RWPE2 (cell line): Measurements from ENCODE around the gene S100A3.

Source experiments
- ATAC-seq: fragments of 200-7000 bp; cut with Tn5 transposase; 3 replicates; pipeline ENCODE4 v1.9.1; 2021; ENCODE audit warnings: low read depth
- DNase-seq: peaks from one replicate; pipeline ENCODE4 v3.0.0-alpha.2; 2020; ENCODE audit warnings: low spot score
- H3K27ac ChIP-seq: fragments of 450-650 bp; 2 replicates; pipeline ENCODE4 v1.5.1; 2017; ENCODE audit warnings: mild to moderate bottlenecking; ENCODE audit not compliant: poor library complexity, severe bottlenecking
- H3K27me3 ChIP-seq: fragments of 250-450 bp; sonication (Bioruptor Pico); 2 replicates; pipeline ENCODE4 v1.5.1; 2021; ENCODE audit warnings: mild to moderate bottlenecking, moderate library complexity; ENCODE audit not compliant: insufficient read depth, poor library complexity, severe bottlenecking
- H3K36me3 ChIP-seq: fragments of 250-450 bp; sonication (Bioruptor Pico); 2 replicates; pipeline ENCODE4 v1.5.1; 2020; ENCODE audit warnings: low read depth, mild to moderate bottlenecking, moderate library complexity
- H3K4me1 ChIP-seq: fragments of 250-450 bp; sonication (Bioruptor Pico); 2 replicates; pipeline ENCODE4 v1.5.1; 2021; ENCODE audit warnings: mild to moderate bottlenecking, moderate library complexity; ENCODE audit not compliant: insufficient read depth, poor library complexity, severe bottlenecking
- H3K4me3 ChIP-seq: fragments of 250-450 bp; sonication (Bioruptor Pico); 2 replicates; pipeline ENCODE4 v1.5.1; 2021; ENCODE audit warnings: mild to moderate bottlenecking, moderate library complexity; ENCODE audit not compliant: severe bottlenecking
- H3K9me3 ChIP-seq: fragments of 250-450 bp; sonication (Bioruptor Pico); 2 replicates; pipeline ENCODE4 v1.5.1; 2021; ENCODE audit warnings: mild to moderate bottlenecking, moderate library complexity; ENCODE audit not compliant: severe bottlenecking
- TF ChIP-seq, protein P1 (sequence below): fragments of 450-650 bp; IDR thresholded peaks from one replicate; pipeline ENCODE4 v1.5.1; 2017; ENCODE audit warnings: mild to moderate bottlenecking, moderate library complexity; ENCODE audit not compliant: poor library complexity, severe bottlenecking

The S100A3 gene

DNA sequence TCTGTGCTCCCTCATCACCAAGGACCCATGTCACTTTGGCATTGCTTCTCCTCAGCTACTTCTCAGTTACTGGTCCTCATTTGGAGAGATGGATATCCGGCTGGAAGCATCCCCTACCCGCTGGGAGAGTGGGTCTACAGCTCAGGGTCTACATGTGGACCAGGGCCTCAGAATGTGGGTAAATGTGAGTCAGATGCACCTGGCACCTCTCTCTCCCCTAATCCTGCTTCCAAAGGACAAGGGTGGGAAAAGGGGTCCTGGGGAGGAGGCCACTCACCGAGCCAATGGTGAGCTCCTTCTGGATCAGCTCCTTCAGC is 14.2 kb downstream of the S100A3 start:
- Histone ChIP-seq H3K36me3 (peaks cover 17% of the 10 kb centered on the region), H3K27me3 (no peaks in the 10 kb centered on the region), H3K4me3 (peak overlapping the region; percentile 73), H3K27ac (peak overlapping the region; percentile 96), H3K9me3 (no peaks in the 10 kb centered on the region), H3K4me1 (peaks cover 31% of the 10 kb centered on the region)
- TF ChIP-seq, protein P1, sequence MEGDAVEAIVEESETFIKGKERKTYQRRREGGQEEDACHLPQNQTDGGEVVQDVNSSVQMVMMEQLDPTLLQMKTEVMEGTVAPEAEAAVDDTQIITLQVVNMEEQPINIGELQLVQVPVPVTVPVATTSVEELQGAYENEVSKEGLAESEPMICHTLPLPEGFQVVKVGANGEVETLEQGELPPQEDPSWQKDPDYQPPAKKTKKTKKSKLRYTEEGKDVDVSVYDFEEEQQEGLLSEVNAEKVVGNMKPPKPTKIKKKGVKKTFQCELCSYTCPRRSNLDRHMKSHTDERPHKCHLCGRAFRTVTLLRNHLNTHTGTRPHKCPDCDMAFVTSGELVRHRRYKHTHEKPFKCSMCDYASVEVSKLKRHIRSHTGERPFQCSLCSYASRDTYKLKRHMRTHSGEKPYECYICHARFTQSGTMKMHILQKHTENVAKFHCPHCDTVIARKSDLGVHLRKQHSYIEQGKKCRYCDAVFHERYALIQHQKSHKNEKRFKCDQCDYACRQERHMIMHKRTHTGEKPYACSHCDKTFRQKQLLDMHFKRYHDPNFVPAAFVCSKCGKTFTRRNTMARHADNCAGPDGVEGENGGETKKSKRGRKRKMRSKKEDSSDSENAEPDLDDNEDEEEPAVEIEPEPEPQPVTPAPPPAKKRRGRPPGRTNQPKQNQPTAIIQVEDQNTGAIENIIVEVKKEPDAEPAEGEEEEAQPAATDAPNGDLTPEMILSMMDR = no peak
- ATAC-seq (no peak), DNase-seq (no peak)

DNA sequence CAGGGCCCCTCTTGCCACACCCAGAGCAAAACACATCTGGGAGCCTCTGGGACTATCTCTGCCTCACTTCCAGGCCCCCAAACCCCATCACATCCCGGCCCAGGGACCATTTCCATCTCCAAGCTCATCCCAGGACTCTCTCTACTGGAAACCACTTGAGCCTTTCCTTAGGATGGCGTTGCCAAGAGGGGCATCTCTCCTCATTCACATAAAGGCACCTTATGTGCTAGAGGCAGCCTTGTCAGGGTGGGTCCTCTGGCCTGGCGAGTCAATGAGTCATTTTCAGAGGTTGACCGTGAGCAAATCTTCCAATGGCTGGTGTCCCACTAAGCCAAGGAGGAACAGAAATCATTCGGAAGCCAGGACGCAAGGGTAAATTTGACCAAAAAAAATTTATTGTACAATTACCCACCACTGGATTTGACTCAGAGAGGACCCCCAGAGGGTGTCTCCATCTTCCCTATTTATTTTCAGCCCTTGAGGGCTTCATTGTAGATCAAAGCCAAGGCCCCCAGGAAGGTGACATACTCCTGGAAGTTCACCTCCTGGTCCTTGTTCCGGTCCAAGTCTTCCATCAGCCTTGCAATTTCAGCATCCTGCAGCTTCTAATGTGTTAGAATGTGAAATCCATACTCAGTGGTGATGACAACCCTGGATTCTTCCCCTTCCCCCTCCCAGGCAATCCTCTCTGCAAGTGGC is 14.7 kb downstream of the S100A3 start:
- TF ChIP-seq, protein P1 = no peak
- DNase-seq (no peak), ATAC-seq (peak; percentile 3; the same call in 2 of the 3 replicates)
- H3K4me3 ChIP-seq = peak overlapping the region; percentile 73
- H3K4me1 ChIP-seq = peaks cover 31% of the 10 kb centered on the region
- peak overlapping the region; percentile 96 for H3K27ac ChIP-seq
- no peaks in the 10 kb centered on the region for H3K27me3 ChIP-seq
- peaks cover 17% of the 10 kb centered on the region for H3K36me3 ChIP-seq
- no peaks in the 10 kb centered on the region for H3K9me3 ChIP-seq

DNA sequence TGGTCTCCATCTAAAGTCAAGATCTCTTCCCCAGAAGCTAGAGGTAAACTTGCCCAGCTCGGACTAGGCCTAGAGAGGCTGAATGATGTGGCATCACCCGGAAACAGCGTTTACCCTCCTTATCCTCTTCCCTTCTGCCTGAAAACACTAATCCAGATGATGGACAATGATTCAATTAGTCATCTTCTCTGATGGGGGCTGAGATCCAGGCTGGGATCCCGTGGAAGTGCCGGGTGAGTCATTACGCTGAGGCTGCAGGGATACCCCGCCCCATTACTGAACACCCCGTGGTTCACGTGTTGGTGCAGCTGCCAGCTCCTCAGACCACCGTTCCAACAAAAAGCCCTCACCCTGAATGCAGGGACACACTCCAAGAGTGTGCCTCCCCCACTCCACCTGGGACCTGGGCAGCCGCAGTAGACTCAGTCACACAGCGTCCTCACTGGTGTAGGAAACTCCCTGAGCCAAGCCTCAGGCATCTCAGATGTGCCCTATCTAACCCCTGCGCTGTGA is 15.3 kb downstream of the S100A3 start:
- Histone ChIP-seq H3K4me1 (peaks cover 30% of the 10 kb centered on the region), H3K9me3 (no peaks in the 10 kb centered on the region), H3K27ac (peak overlapping the region; percentile 96), H3K36me3 (peaks cover 17% of the 10 kb centered on the region), H3K4me3 (peak overlapping the region; percentile 73), H3K27me3 (no peaks in the 10 kb centered on the region)
- TF ChIP-seq, protein P1 = no peak
- ATAC-seq (peak; percentile 64), DNase-seq (peak; percentile 93)

DNA sequence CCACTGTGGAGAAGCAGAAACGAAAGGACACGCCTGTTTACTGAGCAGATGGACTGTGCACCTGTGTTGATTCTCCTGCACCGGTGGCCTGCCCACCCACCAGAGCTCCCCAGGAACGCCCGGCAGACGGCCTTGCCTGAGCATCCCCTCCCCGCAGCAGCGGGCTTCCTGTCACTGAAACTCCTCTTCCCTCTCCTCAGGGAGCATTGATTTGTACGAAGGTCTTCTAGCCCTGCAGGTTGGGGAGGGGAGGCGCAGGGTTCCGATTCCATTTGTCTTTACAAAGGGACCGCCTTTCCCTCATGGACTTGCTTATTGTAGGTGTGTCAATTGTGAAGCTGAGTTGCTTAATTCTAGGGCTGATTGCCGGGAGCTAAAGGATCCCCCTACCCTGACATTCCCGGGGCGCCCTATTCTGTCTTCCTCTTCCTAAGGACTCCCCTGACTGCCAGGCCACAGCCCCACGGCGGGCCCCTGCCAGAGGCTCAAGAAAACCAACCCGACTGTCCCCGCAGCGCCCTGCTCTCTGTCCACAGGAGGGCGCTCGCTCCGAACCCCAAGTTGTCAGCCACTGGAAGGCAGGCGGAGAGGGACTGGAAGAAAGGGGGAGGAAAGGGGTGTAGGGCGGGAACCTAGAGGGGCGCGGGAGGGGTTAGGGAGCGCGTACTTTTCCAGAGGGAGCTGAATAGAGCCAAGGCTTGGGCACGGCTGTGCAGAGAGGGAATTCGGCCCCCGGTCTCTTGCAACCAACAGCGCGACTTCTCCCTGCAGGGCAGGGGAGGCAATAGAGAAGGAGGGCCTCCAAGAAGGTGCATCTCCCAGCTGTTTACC is 16.1 kb downstream of the S100A3 start:
- DNase-seq (no peak), ATAC-seq (peak; percentile 10)
- H3K27me3 ChIP-seq = no peaks in the 10 kb centered on the region
- TF ChIP-seq, protein P1 = peak; percentile 92
- peak overlapping the region; percentile 96 for H3K27ac ChIP-seq
- peaks cover 26% of the 10 kb centered on the region for H3K4me1 ChIP-seq
- no peaks in the 10 kb centered on the region for H3K9me3 ChIP-seq
- peaks cover 17% of the 10 kb centered on the region for H3K36me3 ChIP-seq
- peak overlapping the region; percentile 3 for H3K4me3 ChIP-seq
